Heart right ventricle (tissue), 16 donors: ENCODE data around the gene DSN1. TPM values are rescaled to one million over a fixed set of nuclear protein-coding genes. Genes with fewer than 3 reads are reported as not detected.
A peak's percentile ranks its signal among the peaks of the same experiment; 100 is the strongest.

Source experiments
- ATAC-seq, 8 donors: fragments of 200-7000 bp; cut with Tn5 transposase; one replicate each; pipeline ENCODE4 v1.9.1; 2020; ENCODE audit warnings: mild to moderate bottlenecking in 8 of 8, moderate library complexity in 8 of 8, moderate number of reproducible peaks in 1 of 8
- DNase-seq, 2 donors: peaks; one replicate each; pipeline ENCODE4 v3.0.0-alpha.2; 2020
- H3K27ac ChIP-seq, 10 donors: fragments of 200-600 bp; sonication (generic) in 2 of 10; one replicate each; pipeline versions ENCODE4 v1.5.0 to v1.8.0; 2020 to 2022; ENCODE audit warnings: mild to moderate bottlenecking in 3 of 10
- H3K27me3 ChIP-seq, 7 donors: fragments of 200-600 bp; one replicate each; pipeline ENCODE4 v1.8.0; 2021 to 2022; ENCODE audit warnings: mild to moderate bottlenecking in 2 of 7
- H3K36me3 ChIP-seq, 9 donors: fragments of 200-600 bp; sonication (generic) in 1 of 9; one replicate each; pipeline versions ENCODE4 v1.5.0 to v1.8.0; 2020 to 2022; ENCODE audit warnings: mild to moderate bottlenecking in 2 of 9
- H3K4me1 ChIP-seq, 9 donors: fragments of 200-600 bp; sonication (generic) in 1 of 9; one replicate each; pipeline versions ENCODE4 v1.5.0 to v1.8.0; 2020 to 2022; ENCODE audit warnings: mild to moderate bottlenecking in 4 of 9
- H3K4me3 ChIP-seq, 10 donors: fragments of 200-600 bp; sonication (generic) in 2 of 10; one replicate each; pipeline versions ENCODE4 v1.5.0 to v1.8.0; 2020 to 2022; ENCODE audit warnings: mild to moderate bottlenecking in 7 of 10, moderate library complexity in 2 of 10
- H3K9me3 ChIP-seq, 11 donors: fragments of 200-600 bp in 10 of 11; sonication (generic) in 2 of 11; one replicate each; pipeline versions ENCODE4 v1.5.0 to v1.8.0; 2013 to 2022; ENCODE audit warnings: mild to moderate bottlenecking in 2 of 11, control low read depth in 1 of 11, moderate library complexity in 1 of 11
- WGBS, 2 donors: extraction: QIAGEN DNeasy Blood & Tissue Kit; methylation state at CpG; one replicate each; pipeline ENCODE4 v1.1.7; 2013; ENCODE audit warnings: inconsistent platforms in 1 of 2; 5-methylcytosine and 5-hydroxymethylcytosine counted together
- intact Hi-C, 10 donors: fragments of 100-400 bp; cut with DNase I; formaldehyde crosslinking; loops; one replicate each; pipeline versions ENCODE4 v1.11.1 to v1.14.2; 2022
- polyA plus RNA-seq, 2 donors: library from polyadenylated mRNA; stranded (reverse); fragments of 200-250 nt; gene quantifications; one replicate each; pipeline ENCODE4 v1.2.3, GENCODE V29; 2013
- total RNA-seq, 10 donors: library from RNA; stranded (reverse); fragmentation: NEBNext Ultra II Directional in 3 of 10; extraction: Animal tissue kit (Norgen Biotek cat#: 25700) in 3 of 10; gene quantifications; one replicate each; pipeline versions ENCODE4 v1.2.1 to v1.2.4, GENCODE V29; 2021 to 2023
- TF ChIP-seq, protein P1 (sequence below), 9 donors: fragments of 200-600 bp; sonication (generic) in 2 of 9; IDR thresholded peaks; one replicate each; pipeline versions ENCODE4 v1.5.0 to v1.8.0; 2021 to 2022; ENCODE audit warnings: antibody characterized with exemption in 9 of 9, mild to moderate bottlenecking in 5 of 9, moderate library complexity in 1 of 9
- donor health status: Arrhythmogenic right ventricular cardiomyopathy.
- donor health status: ischemic (EF 13 %, LVEDD 7.1; RV severe dilation, severe dysfunction).
- donor health status: healthy with polysubstance abuse.
- donor health status: DM: no; HTN: yes; CAD: no.
- donor health status: DM: no; HTN: no; CAD: no.
- donor health status: ischemic (EF 25% LVEDD 6.9; RV normal size, moderate dysfunction).
- donor health status: ischemic (EF 25% LVEDD 5.7; RV mildly dilated, moderate dysfunction).
- donor health status: healthy.
- donor health status: DM: yes; HTN: yes; CAD: no.
- donor health status: Ischemic cardiomyopathy.
- donor health status: ischemic (EF 35%, LVEDD 5.7; RV mildly dilated, moderate dysfunction).
- donor health status: nonischemic (EF 11% LVEDD 7.7; RV severe dilation, severe dysfunction).
- donor health status: DM: yes; HTN: yes; CAD: no.
- donor health status: PGD.
- donor health status: ischemic (EF 29% LVEDD 5.4; RV normal size, mild dysfunction).
- donor health status: nonischemic (EF 23%, LVEDD 6.1; RV moderate dilation, normal function).

DSN1 gene
- total and polyA plus RNA-seq, 12 donors: 3.2 to 6.0 (median 4.9) TPM

DNA sequence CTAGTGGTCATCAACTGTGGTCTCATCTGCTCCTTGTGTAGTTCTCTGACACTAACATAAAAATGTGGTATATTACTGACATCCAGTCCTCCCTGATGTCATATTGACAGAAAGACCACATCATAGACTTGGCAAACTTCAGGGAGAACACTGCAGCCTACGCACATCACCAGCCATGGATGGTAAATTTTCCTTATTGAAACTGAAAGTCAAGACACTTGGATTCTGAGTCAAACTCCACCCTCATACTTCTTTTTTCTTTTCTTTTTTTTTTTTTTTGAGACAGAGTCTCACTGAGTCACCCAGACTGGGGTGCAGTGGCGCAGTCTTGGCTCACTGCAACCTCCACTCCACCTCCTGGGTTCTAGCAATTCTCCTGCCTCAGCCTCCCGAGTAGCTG is 53.1 kb downstream of the DSN1 start:
- Histone ChIP-seq H3K9me3 (no peaks in the 10 kb centered on the region), H3K4me3 (no peak overlapping the region), H3K27me3 (no peaks in the 10 kb centered on the region), H3K36me3 (peaks cover 0 to 45% (median 3%) of the 10 kb centered on the region in 9 donors), H3K27ac (no peak overlapping the region), H3K4me1 (peaks cover 0 to 36% (median 8%) of the 10 kb centered on the region in 9 donors)
- 90 to 93% methylated on average over 3 of the region's 3 CpGs for WGBS, 2 donors
- intact Hi-C loops: no loop called here
- TF ChIP-seq, protein P1, sequence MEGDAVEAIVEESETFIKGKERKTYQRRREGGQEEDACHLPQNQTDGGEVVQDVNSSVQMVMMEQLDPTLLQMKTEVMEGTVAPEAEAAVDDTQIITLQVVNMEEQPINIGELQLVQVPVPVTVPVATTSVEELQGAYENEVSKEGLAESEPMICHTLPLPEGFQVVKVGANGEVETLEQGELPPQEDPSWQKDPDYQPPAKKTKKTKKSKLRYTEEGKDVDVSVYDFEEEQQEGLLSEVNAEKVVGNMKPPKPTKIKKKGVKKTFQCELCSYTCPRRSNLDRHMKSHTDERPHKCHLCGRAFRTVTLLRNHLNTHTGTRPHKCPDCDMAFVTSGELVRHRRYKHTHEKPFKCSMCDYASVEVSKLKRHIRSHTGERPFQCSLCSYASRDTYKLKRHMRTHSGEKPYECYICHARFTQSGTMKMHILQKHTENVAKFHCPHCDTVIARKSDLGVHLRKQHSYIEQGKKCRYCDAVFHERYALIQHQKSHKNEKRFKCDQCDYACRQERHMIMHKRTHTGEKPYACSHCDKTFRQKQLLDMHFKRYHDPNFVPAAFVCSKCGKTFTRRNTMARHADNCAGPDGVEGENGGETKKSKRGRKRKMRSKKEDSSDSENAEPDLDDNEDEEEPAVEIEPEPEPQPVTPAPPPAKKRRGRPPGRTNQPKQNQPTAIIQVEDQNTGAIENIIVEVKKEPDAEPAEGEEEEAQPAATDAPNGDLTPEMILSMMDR (IDR thresholded peaks at IDR 0.05): no peak
- no peak for DNase-seq
- no peak for ATAC-seq

DNA sequence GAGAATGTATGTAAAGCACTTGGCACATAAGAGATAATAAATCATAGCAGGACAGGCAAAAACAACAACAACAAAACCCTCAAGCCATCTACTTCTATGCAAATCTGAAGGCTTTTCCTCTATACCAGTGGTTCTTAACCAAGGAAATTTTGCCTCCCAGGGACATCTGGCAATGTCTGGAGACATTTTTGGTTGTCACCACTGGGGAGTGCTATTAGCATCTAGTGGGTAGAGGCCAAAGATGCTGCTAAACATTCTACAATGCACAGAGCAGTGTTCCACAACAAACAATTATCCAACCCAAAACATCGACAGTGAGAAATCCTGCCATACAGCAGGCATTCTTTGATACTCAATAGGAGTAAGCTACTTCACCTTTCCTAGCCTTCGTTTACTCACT is 55.9 kb downstream of the DSN1 start:
- peak overlapping the region in 1 of 10 donors; percentile 23 for H3K27ac ChIP-seq
- no peaks in the 10 kb centered on the region for H3K27me3 ChIP-seq
- H3K36me3 ChIP-seq: peaks cover 0 to 49% (median 3%) of the 10 kb centered on the region in 9 donors
- intact Hi-C loops: loop anchor here in 6 of 10 donors (2.0 to 5.0 kb wide), 2 partner anchors 35 to 37 kb away; no protein-coding TSS in a partner anchor
- peak in 7 of 8 donors; percentile 45 to 75 (median 64) for ATAC-seq
- H3K9me3 ChIP-seq: no peaks in the 10 kb centered on the region
- WGBS, 2 donors: 80 to 88% methylated on average over 2 of the region's 2 CpGs
- DNase-seq: no peak
- H3K4me3 ChIP-seq: no peak overlapping the region
- peaks cover 0 to 32% (median 8%) of the 10 kb centered on the region in 9 donors for H3K4me1 ChIP-seq
- TF ChIP-seq, protein P1 (IDR thresholded peaks at IDR 0.05): peak in 8 of 9 donors; percentile 5 to 59 (median 48)

- peaks cover 0 to 44% (median 3%) of the 10 kb centered on the region in 9 donors for H3K36me3 ChIP-seq
- no peak overlapping the region for H3K4me3 ChIP-seq
- peak overlapping the region in 1 of 10 donors; percentile 23 for H3K27ac ChIP-seq
- 61 to 71% methylated on average over 3 of the region's 3 CpGs for WGBS, 2 donors
- TF ChIP-seq, protein P1 (IDR thresholded peaks at IDR 0.05): no peak
- peaks cover 0 to 32% (median 8%) of the 10 kb centered on the region in 9 donors for H3K4me1 ChIP-seq
- H3K27me3 ChIP-seq: no peaks in the 10 kb centered on the region
- no peak for ATAC-seq
- H3K9me3 ChIP-seq: no peaks in the 10 kb centered on the region
- DNase-seq: no peak
- intact Hi-C loops: loop anchor here in 6 of 10 donors (2.0 to 5.0 kb wide), 2 partner anchors 35 to 38 kb away; no protein-coding TSS in a partner anchor
These were observed 56.5 kb downstream of the DSN1 start for GRCh38 chr20:36717021-36717420.

DNA sequence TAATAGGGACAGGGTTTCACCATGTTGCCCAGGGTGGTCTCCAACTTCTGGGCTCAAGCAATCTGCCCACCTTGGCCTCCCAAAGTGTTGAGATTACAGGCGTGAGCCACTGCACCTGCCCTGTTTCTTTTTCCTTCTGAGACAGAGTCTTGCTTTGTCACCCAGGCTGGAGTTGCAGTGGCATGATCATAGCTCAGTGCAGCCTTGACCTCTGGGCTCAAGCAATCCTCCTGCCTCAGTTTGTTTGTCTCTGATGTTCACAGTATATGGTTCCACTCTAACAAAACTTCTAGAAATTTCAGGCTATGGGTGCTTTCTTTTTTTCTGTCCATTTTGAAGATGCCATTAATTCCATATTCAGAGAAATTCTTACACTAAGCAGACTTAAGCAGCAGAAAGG is 60.8 kb downstream of the DSN1 start:
- intact Hi-C loops: no loop called here
- Histone ChIP-seq H3K27me3 (no peaks in the 10 kb centered on the region), H3K4me1 (peaks cover 0 to 26% (median 6%) of the 10 kb centered on the region in 9 donors), H3K9me3 (no peaks in the 10 kb centered on the region), H3K27ac (no peak overlapping the region), H3K36me3 (peaks cover 0 to 12% (median 0%) of the 10 kb centered on the region in 9 donors), H3K4me3 (no peak overlapping the region)
- WGBS, 2 donors: 95 to 100% methylated on average over 1 of the region's 1 CpG
- DNase-seq (no peak), ATAC-seq (no peak)
- TF ChIP-seq, protein P1 (IDR thresholded peaks at IDR 0.05): no peak
